K562 (cell line): ENCODE measurements around the gene DRC1. TPM values are rescaled to one million over a fixed set of nuclear protein-coding genes. Genes with fewer than 3 reads are reported as not detected.
A peak's percentile ranks its signal among the peaks of the same experiment; 100 is the strongest.

Experiments
- ATAC-seq: fragments of 200-7000 bp; cut with Tn5 transposase; 3 replicates; pipeline ENCODE4 v1.9.1; 2020; ENCODE audit warnings: moderate library complexity
- BruUV-seq: library from RNA; stranded (reverse); fragments of 400-500 nt; replicated peaks from 2 replicates; lab custom pipeline; 2021; lab: Mats Ljungman, UMichigan
- CTCF ChIA-PET: fragments of 300-600 bp; formaldehyde crosslinking; extraction: SDS; loops from one replicate; lab custom pipeline; 2021; ENCODE audit warnings: low intra/inter-chr PET ratio; lab: Yijun Ruan, JAX
- POLR2A ChIA-PET: fragments of 300-600, 350-650 bp; sonication (Branson Sonifier 250); formaldehyde crosslinking; extraction: SDS; loops from one replicate; lab custom pipeline; 2021; ENCODE audit warnings: antibody characterized with exemption, inconsistent platforms; lab: Yijun Ruan, JAX
- DNase-seq, 4 experiments: peaks; one replicate each; pipeline versions ENCODE4 v3.0.0 to v3.0.0-alpha.2; 2011 to 2018; ENCODE audit warnings: low spot score in 3 of 4, mixed read lengths in 3 of 4; ENCODE audit errors: extremely low read depth in 1 of 4
- FAIRE-seq: peaks from 2 replicates; lab custom pipeline; 2011; peaks lifted over from hg19 to GRCh38; lab: Jason Lieb, UNC
- H2AFZ ChIP-seq: 2 replicates; pipeline ENCODE4 v1.6.0; 2011; ENCODE audit warnings: low read depth, low read length, control low read depth, inconsistent platforms
- H3K27ac ChIP-seq: fragments of 200-600 bp; 3 replicates; pipeline ENCODE4 v1.8.0; 2011; ENCODE audit warnings: low read depth, mild to moderate bottlenecking, control low read depth, inconsistent platforms, low read length, moderate library complexity, mixed read lengths; ENCODE audit errors: extremely low read depth
- H3K27me3 ChIP-seq, 2 experiments: fragments of 300-600 bp in 1 of 2; 2 replicates in 1 of 2; 3 replicates in 1 of 2; pipeline versions ENCODE4 v1.6.0 to v1.8.0; 2011; ENCODE audit warnings: inconsistent platforms in 2 of 2, low read length in 2 of 2, mild to moderate bottlenecking in 1 of 2, mixed read lengths in 1 of 2, moderate library complexity in 1 of 2; ENCODE audit not compliant: control insufficient read depth in 2 of 2, insufficient read depth in 2 of 2
- H3K36me3 ChIP-seq: fragments of 300-600 bp; 3 replicates; pipeline ENCODE4 v1.8.0; 2011; ENCODE audit warnings: mild to moderate bottlenecking, low read length, inconsistent platforms; ENCODE audit not compliant: control insufficient read depth, insufficient read depth
- H3K4me1 ChIP-seq, 2 experiments: fragments of 200-600 bp in 1 of 2; replicated peaks in 1 of 2; 2 replicates in 1 of 2; 3 replicates in 1 of 2; pipeline versions ENCODE4 v1.5.1 to v1.8.0; 2011; ENCODE audit warnings: inconsistent platforms in 2 of 2, low read length in 2 of 2, mild to moderate bottlenecking in 1 of 2, mixed read lengths in 1 of 2, moderate library complexity in 1 of 2; ENCODE audit not compliant: control insufficient read depth in 2 of 2, insufficient read depth in 2 of 2
- H3K4me2 ChIP-seq: 2 replicates; pipeline ENCODE4 v1.6.1; 2011; ENCODE audit warnings: low read length, control low read depth, inconsistent platforms, mixed read lengths; ENCODE audit not compliant: insufficient read depth
- H3K4me3 ChIP-seq: fragments of 200-600 bp; sonication (generic), shearing (Covaris generic); 2 replicates; pipeline ENCODE4 v1.5.1; 2016; ENCODE audit warnings: control low read depth, inconsistent platforms
- H3K79me2 ChIP-seq: fragments of 200-600 bp; 3 replicates; pipeline ENCODE4 v1.8.0; 2011; ENCODE audit warnings: low read length, inconsistent platforms; ENCODE audit not compliant: control insufficient read depth, insufficient read depth
- H3K9ac ChIP-seq, 2 experiments: 2 replicates each; pipeline versions ENCODE4 v1.6.0 to v1.6.1; 2011; ENCODE audit warnings: low read depth in 2 of 2, low read length in 2 of 2, control low read depth in 1 of 2, inconsistent platforms in 1 of 2, mild to moderate bottlenecking in 1 of 2, mixed read lengths in 1 of 2; ENCODE audit not compliant: insufficient read depth in 1 of 2
- H3K9me1 ChIP-seq: one replicate; pipeline ENCODE4 v1.6.0; 2011; ENCODE audit warnings: inconsistent platforms, mild to moderate bottlenecking, low read length, moderate library complexity; ENCODE audit not compliant: control insufficient read depth, insufficient read depth
- H3K9me3 ChIP-seq: replicated peaks from 2 replicates; pipeline ENCODE4 v1.5.1; 2011; ENCODE audit warnings: low read depth, low read length, inconsistent platforms; ENCODE audit not compliant: control insufficient read depth, insufficient read depth
- H4K20me1 ChIP-seq: replicated peaks from 2 replicates; pipeline ENCODE4 v1.6.1; 2011; ENCODE audit warnings: low read length, inconsistent platforms, mixed read lengths; ENCODE audit not compliant: control insufficient read depth, insufficient read depth
- CTCF ChIP-seq, 3 experiments: IDR thresholded peaks in 2 of 3; conservative IDR thresholded peaks in 1 of 3; 2 replicates each; pipeline ENCODE4 v1.5.1; 2011 to 2012; ENCODE audit warnings: low read length in 3 of 3, mild to moderate bottlenecking in 3 of 3, control low read depth in 2 of 3, improper control_type of control experiment in 1 of 3, inconsistent platforms in 1 of 3, low read depth in 1 of 3, mixed read lengths in 1 of 3, moderate library complexity in 1 of 3; ENCODE audit not compliant: insufficient read depth in 2 of 3
- MXI1 ChIP-seq: IDR thresholded peaks from 2 replicates; pipeline ENCODE4 v1.6.1; 2011; ENCODE audit warnings: low read depth, mild to moderate bottlenecking, improper control_type of control experiment, low read length
- NEUROD1 ChIP-seq: fragments of 150-350 bp; IDR thresholded peaks from 2 replicates; pipeline ENCODE4 v1.6.1; 2014; ENCODE audit warnings: borderline replicate concordance, low read length, low read depth; ENCODE audit not compliant: partially characterized antibody
- RAD21 ChIP-seq, 2 experiments: fragments of 250-450 bp in 1 of 2; fragments of 450-650 bp in 1 of 2; sonication (Bioruptor Pico) in 1 of 2; formaldehyde crosslinking in 1 of 2; IDR thresholded peaks in 1 of 2; conservative IDR thresholded peaks in 1 of 2; 2 replicates each; pipeline versions ENCODE4 v1.4.0 to v1.8.0; 2020 to 2022; ENCODE audit warnings: mild to moderate bottlenecking in 2 of 2, moderate library complexity in 1 of 2
- SMC3 ChIP-seq: conservative IDR thresholded peaks from 2 replicates; pipeline ENCODE4 v1.6.1; 2011; ENCODE audit warnings: low read depth, low read length, improper control_type of control experiment; ENCODE audit not compliant: insufficient read depth
- YY1 ChIP-seq, 3 experiments: IDR thresholded peaks; 2 replicates each; pipeline ENCODE4 v1.6.1; 2011; ENCODE audit warnings: low read length in 2 of 3, mild to moderate bottlenecking in 2 of 3, moderate library complexity in 2 of 3, borderline replicate concordance in 1 of 3, control low read depth in 1 of 3, low read depth in 1 of 3; ENCODE audit not compliant: insufficient read depth in 3 of 3, insufficient replicate concordance in 2 of 3, control insufficient read depth in 1 of 3, insufficient read length in 1 of 3; ENCODE audit errors: extremely low read depth in 1 of 3
- ZBTB8A ChIP-seq: fragments of 450-650 bp; IDR thresholded peaks from 2 replicates; pipeline ENCODE4 v1.6.1; 2018; ENCODE audit warnings: mild to moderate bottlenecking, moderate library complexity; ENCODE audit not compliant: partially characterized antibody
- WGBS: fragments of 100-300 bp; shearing (Covaris generic); methylation state at CpG from one replicate; pipeline ENCODE4 v1.1.6; 2016; ENCODE audit warnings: low coverage, mixed read lengths; ENCODE audit not compliant: insufficient coverage; ENCODE audit errors: missing lambda C conversion rate; 5-methylcytosine and 5-hydroxymethylcytosine counted together
- in situ Hi-C: fragments of 300-500 bp; cut with MboI; formaldehyde crosslinking; loops from 4 replicates; pipeline ENCODE4 v1.15.0; 2018; ENCODE audit warnings: inconsistent platforms, mixed read lengths
- intact Hi-C: fragments of 100-400 bp; cut with micrococcal nuclease; formaldehyde crosslinking; loops from 2 replicates; pipeline ENCODE4 v1.14.2; 2022
- polyA plus RNA-seq, 8 experiments: library from polyadenylated mRNA; depleted of rRNA in 4 of 8; stranded (reverse) in 5 of 8; unstranded in 3 of 8; fragments of >200 nt; fragmentation: Nextera tagmentation in 2 of 8; fragmentation: Illumina TruSeq in 1 of 8; extraction: Ambion mirVana in 2 of 8; extraction: Trizol in 1 of 8; gene quantifications; 2 replicates each; pipeline versions ENCODE4 v1.2.1 to v1.2.3, GENCODE V29; 2011 to 2014; ENCODE audit warnings: inconsistent platforms in 1 of 8, missing spikeins in 1 of 8
- total RNA-seq, 7 experiments: library from RNA; depleted of rRNA in 6 of 7; stranded (reverse); fragments of >200 nt in 6 of 7; fragmentation: Illumina TruSeq in 2 of 7; extraction: Trizol in 2 of 7; gene quantifications; 2 replicates each; pipeline versions ENCODE4 v1.2.1 to v1.2.3, GENCODE V29; 2011 to 2021; ENCODE audit warnings: low replicate concordance in 1 of 7
- TF ChIP-seq, protein P1 (sequence below): IDR thresholded peaks from 2 replicates; pipeline ENCODE4 v1.6.1; 2011; ENCODE audit warnings: borderline replicate concordance, low read depth, mild to moderate bottlenecking, moderate library complexity, low read length; ENCODE audit not compliant: insufficient read depth, poor library complexity, severe bottlenecking

The DRC1 gene
- total and polyA plus RNA-seq, 9 of the 15 experiments (the other 6 are each of a cell fraction or from before 2014, with no cell fraction given): 0.07 to 0.10 TPM; not detected in 7

DNA sequence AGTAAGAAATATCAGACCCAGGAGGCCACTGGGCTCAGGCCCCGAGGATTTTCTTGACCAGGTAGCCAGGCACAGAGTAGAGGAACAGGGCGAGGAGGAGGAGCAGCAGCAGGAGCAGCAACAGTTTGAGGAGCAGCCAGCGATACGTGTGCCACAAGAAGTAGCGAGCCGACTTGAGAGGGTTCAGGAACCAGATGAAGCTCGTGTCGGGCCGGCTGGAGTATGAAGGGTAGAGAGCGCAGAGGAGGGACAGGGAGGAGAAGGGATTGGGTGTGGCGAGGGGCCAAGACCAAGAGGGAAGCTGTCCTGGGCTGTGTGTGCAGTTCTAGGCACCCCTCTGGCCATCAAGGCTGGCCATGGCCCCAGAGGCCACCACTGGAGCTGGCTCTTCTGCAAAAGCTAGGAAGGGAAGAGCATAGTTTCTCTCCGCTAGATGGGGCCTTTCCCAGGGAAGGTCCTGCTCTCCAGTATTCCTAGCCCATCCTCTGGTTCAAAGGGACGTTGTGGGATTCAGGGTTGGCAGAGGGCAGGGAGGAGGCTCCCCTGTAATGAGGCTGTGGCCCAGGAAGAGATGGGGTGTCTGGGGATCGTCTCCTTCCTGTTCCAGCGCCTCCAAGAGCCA is 58.4 kb downstream of the DRC1 start:
- TF ChIP-seq MXI1 (no peak), SMC3 (0 out of 2 replicates have a peak, but pooled peaks have one; percentile 13), ZBTB8A (no peak), RAD21 (CRISPR knock-in tag; conservative IDR thresholded peaks at IDR 0.05 in 1 of 2, IDR thresholded peaks at IDR 0.05 in 1 of 2) (peak in 1 of 2 experiments; percentile 32; a peak in 2 of 4 replicates), YY1 (IDR thresholded peaks at IDR 0.05; ENCODE audit: borderline replicate concordance in 1 of 3, control insufficient read depth in 1 of 3, extremely low read depth in 1 of 3, insufficient read depth in 3 of 3, insufficient read length in 1 of 3, insufficient replicate concordance in 2 of 3, low read depth in 1 of 3, low read length in 2 of 3) (no peak), CTCF (IDR thresholded peaks at IDR 0.05 in 2 of 3, conservative IDR thresholded peaks at IDR 0.05 in 1 of 3; ENCODE audit: insufficient read depth in 2 of 3, low read depth in 1 of 3, low read length in 3 of 3) (peak; percentile 21 to 58 (median 40); a peak in 4 of 6 replicates), NEUROD1 (no peak)
- TF ChIP-seq, protein P1, sequence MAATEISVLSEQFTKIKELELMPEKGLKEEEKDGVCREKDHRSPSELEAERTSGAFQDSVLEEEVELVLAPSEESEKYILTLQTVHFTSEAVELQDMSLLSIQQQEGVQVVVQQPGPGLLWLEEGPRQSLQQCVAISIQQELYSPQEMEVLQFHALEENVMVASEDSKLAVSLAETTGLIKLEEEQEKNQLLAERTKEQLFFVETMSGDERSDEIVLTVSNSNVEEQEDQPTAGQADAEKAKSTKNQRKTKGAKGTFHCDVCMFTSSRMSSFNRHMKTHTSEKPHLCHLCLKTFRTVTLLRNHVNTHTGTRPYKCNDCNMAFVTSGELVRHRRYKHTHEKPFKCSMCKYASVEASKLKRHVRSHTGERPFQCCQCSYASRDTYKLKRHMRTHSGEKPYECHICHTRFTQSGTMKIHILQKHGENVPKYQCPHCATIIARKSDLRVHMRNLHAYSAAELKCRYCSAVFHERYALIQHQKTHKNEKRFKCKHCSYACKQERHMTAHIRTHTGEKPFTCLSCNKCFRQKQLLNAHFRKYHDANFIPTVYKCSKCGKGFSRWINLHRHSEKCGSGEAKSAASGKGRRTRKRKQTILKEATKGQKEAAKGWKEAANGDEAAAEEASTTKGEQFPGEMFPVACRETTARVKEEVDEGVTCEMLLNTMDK: peak; percentile 73
- BruUV-seq: no TSS peak
- FAIRE-seq (peak; percentile 74), ATAC-seq (peak; percentile 54), DNase-seq (peak in 1 of 4 experiments; percentile 29)
- peak overlapping the region in 1 of 2 experiments; percentile 50; a peak in 2 of 4 replicates for H3K9ac ChIP-seq
- no peaks in the 10 kb centered on the region for H3K9me3 ChIP-seq
- H3K27me3 ChIP-seq: no peaks in the 10 kb centered on the region
- H3K4me1 ChIP-seq: peaks cover 8 to 48% of the 10 kb centered on the region in 2 experiments; a peak in 4 of 5 replicates
- no peak overlapping the region for H3K4me2 ChIP-seq
- WGBS: 54% methylated on average over 15 of the region's 15 CpGs
- H3K36me3 ChIP-seq: no peaks in the 10 kb centered on the region
- H4K20me1 ChIP-seq: no peaks in the 10 kb centered on the region
- ChIA-PET CTCF (no interaction called here), POLR2A (interaction anchor here (0.6 to 0.9 kb wide), 4 partner anchors 8 to 120 kb away, joined by 3 to 5 read pairs (median 3); no protein-coding TSS in a partner anchor)
- in situ Hi-C loops (loop anchor here (10.0 kb wide), 1 partner anchor 515 kb away; no protein-coding TSS in a partner anchor), intact Hi-C loops (loop anchor here (5.0 to 10.0 kb wide), 3 partner anchors 63 to 225 kb away; no protein-coding TSS in a partner anchor)
- no peaks in the 10 kb centered on the region for H3K79me2 ChIP-seq
- H3K27ac ChIP-seq: no peak overlapping the region
- no peaks in the 10 kb centered on the region for H3K9me1 ChIP-seq
- H3K4me3 ChIP-seq: no peak overlapping the region
- H2AFZ ChIP-seq: peak overlapping the region; percentile 62; the same call in 1 of the 2 replicates
